H1 (cell line): ENCODE data around the gene KLHL3. TPM values are rescaled to one million over a fixed set of nuclear protein-coding genes. Genes with fewer than 3 reads are reported as not detected.

Source experiments
- CEBPB ChIP-seq: IDR thresholded peaks from 2 replicates; pipeline ENCODE4 v1.6.1; 2012; ENCODE audit warnings: low read depth, low read length
- CREB1 ChIP-seq: IDR thresholded peaks from 2 replicates; pipeline ENCODE4 v1.6.1; 2012; ENCODE audit warnings: inconsistent platforms
- JUN ChIP-seq: IDR thresholded peaks from 2 replicates; pipeline ENCODE4 v1.6.1; 2011; ENCODE audit warnings: low read depth, mild to moderate bottlenecking, improper control_type of control experiment, low read length
- NANOG ChIP-seq: IDR thresholded peaks from 2 replicates; pipeline ENCODE4 v1.6.1; 2011; ENCODE audit warnings: low read length, low read depth, mild to moderate bottlenecking, inconsistent platforms; ENCODE audit not compliant: insufficient read depth, poor library complexity, severe bottlenecking
- POU5F1 ChIP-seq: IDR thresholded peaks from 2 replicates; pipeline ENCODE4 v1.6.1; 2011; ENCODE audit warnings: low read depth, mild to moderate bottlenecking, low read length, moderate library complexity
- polyA plus RNA-seq, 7 experiments: library from polyadenylated mRNA; depleted of rRNA in 3 of 7; stranded (reverse) in 5 of 7; unstranded in 2 of 7; fragments of >200 nt in 5 of 7; fragments of 200-250 nt in 2 of 7; gene quantifications; 1 replicate in 5 of 7; 2 replicates in 1 of 7; 4 replicates in 1 of 7; pipeline versions ENCODE4 v1.2.1 to v1.2.3, GENCODE V29; 2011 to 2013; ENCODE audit warnings: missing spikeins in 2 of 7, mixed read lengths in 2 of 7
- total RNA-seq: library from RNA; stranded (reverse); fragmentation: NEBNext Ultra II Directional; extraction: Animal tissue kit (Norgen Biotek cat#: 25700); gene quantifications from 2 replicates; pipeline ENCODE4 v1.2.1, GENCODE V29; 2021
- TF ChIP-seq, protein P1 (sequence below): IDR thresholded peaks from 2 replicates; pipeline ENCODE4 v1.6.1; 2011; ENCODE audit warnings: low read depth, mild to moderate bottlenecking, low read length; ENCODE audit not compliant: insufficient read depth

KLHL3 gene
- total and polyA plus RNA-seq, 2 of the 8 experiments (the other 6 are each of a cell fraction or from before 2014, with no cell fraction given): 7.4 to 13.7 TPM

DNA sequence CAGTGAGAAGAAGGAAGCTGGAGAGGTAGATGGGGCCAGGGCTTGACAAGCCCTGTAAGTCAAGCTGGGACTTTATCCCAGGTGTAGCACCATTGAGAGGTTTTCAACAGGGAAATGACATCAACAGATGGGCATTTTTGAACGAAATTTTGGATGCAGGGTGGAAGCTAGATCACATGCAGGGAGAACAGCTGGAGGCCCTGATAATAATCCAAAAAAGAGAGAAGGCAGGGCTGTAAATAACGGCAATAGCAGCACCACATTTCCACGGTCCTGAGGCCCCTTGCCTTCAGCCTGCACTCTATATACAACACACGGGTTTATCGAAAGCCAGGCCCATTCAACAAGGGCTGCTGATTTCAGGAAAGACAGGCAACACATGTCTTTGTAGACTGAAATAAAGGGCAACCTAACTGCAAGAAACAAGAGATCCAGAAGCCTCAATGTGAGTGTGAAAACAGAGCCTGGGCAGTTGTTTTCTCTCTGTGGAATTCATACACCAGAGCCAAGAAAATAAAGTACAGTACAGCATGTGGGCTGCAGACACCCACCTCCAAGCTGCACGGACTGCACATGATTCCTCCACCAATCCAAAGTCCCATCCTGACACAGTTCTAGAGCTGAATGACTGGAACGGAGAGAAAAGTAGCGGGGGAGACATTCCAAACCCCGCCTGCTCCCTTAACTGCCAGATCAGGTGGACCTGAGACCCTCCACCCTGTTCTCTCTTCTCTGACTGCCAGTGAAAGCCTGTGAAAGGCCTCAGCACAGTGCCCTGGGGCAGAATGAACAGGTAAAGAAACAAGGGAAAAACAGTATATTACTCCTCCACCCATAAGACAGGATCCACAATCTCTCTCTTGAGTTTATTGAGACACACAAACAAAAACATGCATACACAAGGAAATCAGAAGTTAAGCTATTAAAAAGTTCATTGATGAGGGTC is 36.3 kb downstream of the KLHL3 start (continued):
- no peak for TF ChIP-seq NANOG
- TF ChIP-seq, protein P1, sequence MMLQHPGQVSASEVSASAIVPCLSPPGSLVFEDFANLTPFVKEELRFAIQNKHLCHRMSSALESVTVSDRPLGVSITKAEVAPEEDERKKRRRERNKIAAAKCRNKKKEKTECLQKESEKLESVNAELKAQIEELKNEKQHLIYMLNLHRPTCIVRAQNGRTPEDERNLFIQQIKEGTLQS: no peak
- TF ChIP-seq CEBPB: no peak
- no peak for TF ChIP-seq POU5F1
- no peak for TF ChIP-seq JUN
- no peak for TF ChIP-seq CREB1
